MM.1S (cell line): Measurements from ENCODE around the gene MAN2A2.

Source experiments
- DNase-seq: peaks from one replicate; pipeline ENCODE4 v3.0.0-alpha.2; 2015
- H2AFZ ChIP-seq: fragments of 300-600 bp; sonication (generic); 2 replicates; pipeline ENCODE4 v1.6.0; 2016; ENCODE audit warnings: antibody characterized with exemption, low read length
- H3F3A ChIP-seq: fragments of 300-600 bp; sonication (generic); 2 replicates; pipeline ENCODE4 v1.6.1; 2016; ENCODE audit warnings: mild to moderate bottlenecking, antibody characterized with exemption, low read length, moderate library complexity, mixed read lengths; ENCODE audit not compliant: insufficient read depth
- H3K27ac ChIP-seq: fragments of 300-600 bp; sonication (generic); 2 replicates; pipeline ENCODE4 v1.5.1; 2016; ENCODE audit warnings: mild to moderate bottlenecking, low read length
- H3K27me3 ChIP-seq: fragments of 300-600 bp; sonication (generic); replicated peaks from 2 replicates; pipeline ENCODE4 v1.6.0; 2016; ENCODE audit warnings: low read length; ENCODE audit not compliant: insufficient read depth
- H3K36me3 ChIP-seq: fragments of 300-600 bp; sonication (generic); replicated peaks from 2 replicates; pipeline ENCODE4 v1.6.1; 2016; ENCODE audit warnings: mild to moderate bottlenecking, low read length, mixed read lengths; ENCODE audit not compliant: insufficient read depth
- H3K4me1 ChIP-seq: fragments of 300-600 bp; sonication (generic); 2 replicates; pipeline ENCODE4 v1.6.1; 2016; ENCODE audit warnings: low read length, mixed read lengths
- H3K4me2 ChIP-seq: fragments of 300-600 bp; sonication (generic); 2 replicates; pipeline ENCODE4 v1.6.0; 2016; ENCODE audit warnings: low read depth, low read length
- H3K4me3 ChIP-seq: fragments of 300-600 bp; sonication (generic); 2 replicates; pipeline ENCODE4 v1.5.1; 2016; ENCODE audit warnings: low read length, mixed read lengths
- H3K79me2 ChIP-seq: fragments of 300-600 bp; sonication (generic); 2 replicates; pipeline ENCODE4 v1.6.1; 2016; ENCODE audit warnings: mixed run types, low read length, mixed read lengths
- H3K9ac ChIP-seq: fragments of 300-600 bp; sonication (generic); 2 replicates; pipeline ENCODE4 v1.6.1; 2016; ENCODE audit warnings: low read length, mixed read lengths
- H3K9me2 ChIP-seq: fragments of 300-600 bp; sonication (generic); replicated peaks from 2 replicates; pipeline ENCODE4 v1.6.1; 2016; ENCODE audit warnings: mild to moderate bottlenecking, low read length, mixed read lengths; ENCODE audit not compliant: insufficient read depth
- H3K9me3 ChIP-seq: fragments of 300-600 bp; sonication (generic); replicated peaks from 2 replicates; pipeline ENCODE4 v1.6.1; 2016; ENCODE audit warnings: mild to moderate bottlenecking, low read length, mixed read lengths; ENCODE audit not compliant: insufficient read depth
- H4K20me1 ChIP-seq: fragments of 300-600 bp; sonication (generic); 2 replicates; pipeline ENCODE4 v1.6.1; 2016; ENCODE audit warnings: mild to moderate bottlenecking, low read length, moderate library complexity, mixed read lengths; ENCODE audit not compliant: insufficient read depth
- EZH2 ChIP-seq: fragments of 300-600 bp; sonication (generic); optimal IDR thresholded peaks from 2 replicates; pipeline ENCODE3; 2017; ENCODE audit warnings: low read depth, mild to moderate bottlenecking, antibody characterized with exemption, low read length, mixed read lengths
- EZH2phosphoT487 ChIP-seq: fragments of 300-600 bp; sonication (generic); IDR thresholded peaks from 2 replicates; pipeline ENCODE4 v1.6.1; 2018; ENCODE audit warnings: antibody characterized with exemption, low read length
- TF ChIP-seq, protein P1 (sequence below): fragments of 300-600 bp; sonication (generic); IDR thresholded peaks from 2 replicates; pipeline ENCODE4 v1.5.1; 2016; ENCODE audit warnings: antibody characterized with exemption, low read length, mixed read lengths

MAN2A2 gene

DNA sequence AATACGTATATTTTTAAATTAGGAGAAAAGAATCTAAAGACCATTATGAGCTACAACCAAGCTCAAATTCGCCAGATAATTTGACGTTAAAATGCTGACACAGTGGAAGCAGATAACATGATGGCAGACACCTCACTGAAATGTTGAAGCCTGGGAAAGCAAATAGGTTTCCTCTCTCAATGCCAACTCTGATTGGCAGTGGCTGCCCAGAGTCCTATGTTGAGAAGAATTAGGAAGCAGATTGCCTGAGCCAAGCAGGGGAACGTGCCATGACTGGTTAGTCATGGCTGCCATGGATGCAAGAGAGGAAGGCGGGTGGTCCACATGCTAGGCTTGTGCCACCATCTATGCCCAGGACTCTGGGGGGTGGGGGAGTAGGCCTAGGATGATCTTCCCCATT lies 35.2 kb downstream of the MAN2A2 start:
- DNase-seq = no peak
- Histone ChIP-seq H3K4me2 (no peak overlapping the region), H3K4me1 (peaks cover 15% of the 10 kb centered on the region), H3K9ac (no peak overlapping the region), H3K36me3 (no peaks in the 10 kb centered on the region; the same call in 1 of the 2 replicates), H2AFZ (no peak overlapping the region), H3F3A (peaks cover 9% of the 10 kb centered on the region), H3K27ac (no peak overlapping the region), H3K79me2 (peaks cover 23% of the 10 kb centered on the region), H3K27me3 (no peaks in the 10 kb centered on the region), H4K20me1 (no peaks in the 10 kb centered on the region), H3K9me3 (no peaks in the 10 kb centered on the region), H3K4me3 (no peak overlapping the region), H3K9me2 (no peaks in the 10 kb centered on the region)
- TF ChIP-seq, protein P1, sequence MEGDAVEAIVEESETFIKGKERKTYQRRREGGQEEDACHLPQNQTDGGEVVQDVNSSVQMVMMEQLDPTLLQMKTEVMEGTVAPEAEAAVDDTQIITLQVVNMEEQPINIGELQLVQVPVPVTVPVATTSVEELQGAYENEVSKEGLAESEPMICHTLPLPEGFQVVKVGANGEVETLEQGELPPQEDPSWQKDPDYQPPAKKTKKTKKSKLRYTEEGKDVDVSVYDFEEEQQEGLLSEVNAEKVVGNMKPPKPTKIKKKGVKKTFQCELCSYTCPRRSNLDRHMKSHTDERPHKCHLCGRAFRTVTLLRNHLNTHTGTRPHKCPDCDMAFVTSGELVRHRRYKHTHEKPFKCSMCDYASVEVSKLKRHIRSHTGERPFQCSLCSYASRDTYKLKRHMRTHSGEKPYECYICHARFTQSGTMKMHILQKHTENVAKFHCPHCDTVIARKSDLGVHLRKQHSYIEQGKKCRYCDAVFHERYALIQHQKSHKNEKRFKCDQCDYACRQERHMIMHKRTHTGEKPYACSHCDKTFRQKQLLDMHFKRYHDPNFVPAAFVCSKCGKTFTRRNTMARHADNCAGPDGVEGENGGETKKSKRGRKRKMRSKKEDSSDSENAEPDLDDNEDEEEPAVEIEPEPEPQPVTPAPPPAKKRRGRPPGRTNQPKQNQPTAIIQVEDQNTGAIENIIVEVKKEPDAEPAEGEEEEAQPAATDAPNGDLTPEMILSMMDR = no peak
- no peak for TF ChIP-seq EZH2
- TF ChIP-seq EZH2phosphoT487 = no peak

DNA sequence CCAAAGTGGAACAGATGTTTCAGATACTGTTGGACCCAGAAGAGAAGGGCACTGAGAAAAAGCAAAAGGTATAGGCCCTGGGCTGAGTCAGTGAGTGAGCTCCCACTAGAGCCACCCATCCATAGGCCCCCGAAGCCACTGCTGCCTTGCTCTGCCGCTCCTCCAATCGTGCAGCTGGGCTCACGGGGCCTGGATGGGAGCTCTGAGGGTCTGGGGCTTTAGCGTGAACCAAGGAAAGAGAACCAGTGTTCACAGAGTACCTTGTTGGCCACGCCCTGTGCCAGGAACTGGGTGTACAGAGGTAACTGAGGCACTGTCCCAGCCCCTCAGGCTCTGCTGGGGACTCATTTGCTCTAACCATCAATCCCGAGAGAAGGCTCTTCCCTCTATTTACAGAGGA lies 36.7 kb downstream of the MAN2A2 start:
- Histone ChIP-seq H3K27ac (no peak overlapping the region), H3K9me3 (no peaks in the 10 kb centered on the region), H4K20me1 (no peaks in the 10 kb centered on the region), H3K4me2 (no peak overlapping the region), H2AFZ (no peak overlapping the region), H3K27me3 (no peaks in the 10 kb centered on the region), H3K9me2 (no peaks in the 10 kb centered on the region), H3K36me3 (no peaks in the 10 kb centered on the region; the same call in none of the 2 replicates), H3K4me3 (no peak overlapping the region), H3F3A (peaks cover 5% of the 10 kb centered on the region), H3K79me2 (peaks cover 23% of the 10 kb centered on the region), H3K9ac (no peak overlapping the region), H3K4me1 (peaks cover 9% of the 10 kb centered on the region)
- DNase-seq = no peak
- TF ChIP-seq EZH2phosphoT487 (no peak), EZH2 (no peak)
- TF ChIP-seq, protein P1 = no peak

GRCh38 chr15:90941038-90941437 lies 37.9 kb downstream of the MAN2A2 start:
- no peak overlapping the region for H2AFZ ChIP-seq
- H3K4me2 ChIP-seq = no peak overlapping the region
- no peak for DNase-seq
- peaks cover 15% of the 10 kb centered on the region for H3K79me2 ChIP-seq
- no peaks in the 10 kb centered on the region; the same call in none of the 2 replicates for H3K36me3 ChIP-seq
- no peaks in the 10 kb centered on the region for H3K9me3 ChIP-seq
- no peak overlapping the region for H3K9ac ChIP-seq
- H3K4me3 ChIP-seq = no peak overlapping the region
- H3K27me3 ChIP-seq = no peaks in the 10 kb centered on the region
- H4K20me1 ChIP-seq = no peaks in the 10 kb centered on the region
- H3K9me2 ChIP-seq = no peaks in the 10 kb centered on the region
- no peaks in the 10 kb centered on the region for H3F3A ChIP-seq
- TF ChIP-seq EZH2 (no peak), EZH2phosphoT487 (no peak)
- TF ChIP-seq, protein P1 = no peak
- H3K27ac ChIP-seq = no peak overlapping the region
- H3K4me1 ChIP-seq = peaks cover 8% of the 10 kb centered on the region
